Calu3 (cell line): ENCODE measurements around the gene PCGF3. TPM values are rescaled to one million over a fixed set of nuclear protein-coding genes. Genes with fewer than 3 reads are reported as not detected.

Experiments used
- BruUV-seq: library from RNA; stranded (reverse); fragments of 400-500 nt; replicated peaks from 2 replicates; lab custom pipeline; 2021; lab: Mats Ljungman, UMichigan
- CTCF ChIA-PET: fragments of 300-600 bp; sonication (Branson Sonifier 250); formaldehyde crosslinking; loops from one replicate; lab custom pipeline; 2022; ENCODE audit warnings: antibody characterized with exemption; lab: Charles Lee
- DNase-seq: peaks from one replicate; pipeline ENCODE4 v3.0.0; 2022
- H3K27ac Mint-ChIP-seq: one replicate; pipeline ENCODE4 v1.8.0; 2022; ENCODE audit warnings: mixed read lengths; ENCODE audit not compliant: unreplicated experiment
- H3K27me3 Mint-ChIP-seq: one replicate; pipeline ENCODE4 v1.8.0; 2022; ENCODE audit warnings: mixed read lengths; ENCODE audit not compliant: unreplicated experiment
- H3K36me3 Mint-ChIP-seq: one replicate; pipeline ENCODE4 v1.8.0; 2022; ENCODE audit warnings: mild to moderate bottlenecking, moderate library complexity, mixed read lengths; ENCODE audit not compliant: insufficient read depth, unreplicated experiment
- H3K4me1 Mint-ChIP-seq: one replicate; pipeline ENCODE4 v1.8.0; 2022; ENCODE audit warnings: mild to moderate bottlenecking, low read depth, mixed read lengths; ENCODE audit not compliant: unreplicated experiment
- H3K4me3 Mint-ChIP-seq: one replicate; pipeline ENCODE4 v1.8.0; 2022; ENCODE audit warnings: mild to moderate bottlenecking, low read depth, moderate library complexity, mixed read lengths; ENCODE audit not compliant: unreplicated experiment
- H3K9me3 Mint-ChIP-seq: one replicate; pipeline ENCODE4 v1.8.0; 2022; ENCODE audit warnings: low read depth, mixed read lengths; ENCODE audit not compliant: unreplicated experiment
- intact Hi-C: fragments of 100-400 bp; cut with micrococcal nuclease; formaldehyde crosslinking; loops from one replicate; pipeline ENCODE4 v1.10.0; 2022; ENCODE audit not compliant: unreplicated experiment
- total RNA-seq: library from RNA; stranded (reverse); gene quantifications from 2 replicates; pipeline ENCODE4 v1.2.3, GENCODE V29; 2022
- TF ChIP-seq, protein P1 (sequence below): fragments of 200-600 bp; IDR thresholded peaks from one replicate; pipeline ENCODE4 v1.8.0; 2022; ENCODE audit warnings: antibody characterized with exemption; ENCODE audit not compliant: unreplicated experiment

Gene PCGF3
- total RNA-seq, 1 experiment from 2014 or later, result 30.0 TPM

DNA sequence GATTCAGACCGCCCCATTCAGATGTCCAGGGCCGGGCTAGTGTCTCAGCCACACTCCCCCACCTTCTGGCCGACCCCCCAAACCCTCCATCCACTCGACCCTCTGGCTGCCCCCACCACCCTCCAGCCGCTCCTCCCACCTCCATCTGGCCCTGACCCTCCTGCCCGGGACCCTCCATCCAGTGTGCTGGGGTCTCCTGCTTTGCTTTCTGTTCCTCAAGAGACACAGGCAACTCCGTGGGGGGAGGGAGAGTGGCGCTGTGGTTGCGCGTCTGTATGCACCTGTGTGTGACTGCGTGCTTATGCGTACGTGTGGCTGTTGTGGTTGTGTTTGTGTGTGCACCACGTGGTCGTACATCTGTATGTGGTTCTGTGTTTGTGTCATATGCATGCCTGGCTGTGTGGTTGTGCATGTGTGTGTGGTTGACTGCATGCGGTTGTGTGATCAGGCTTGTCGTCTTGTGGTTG is 87.0 kb downstream of the PCGF3 start:
- TF ChIP-seq, protein P1, sequence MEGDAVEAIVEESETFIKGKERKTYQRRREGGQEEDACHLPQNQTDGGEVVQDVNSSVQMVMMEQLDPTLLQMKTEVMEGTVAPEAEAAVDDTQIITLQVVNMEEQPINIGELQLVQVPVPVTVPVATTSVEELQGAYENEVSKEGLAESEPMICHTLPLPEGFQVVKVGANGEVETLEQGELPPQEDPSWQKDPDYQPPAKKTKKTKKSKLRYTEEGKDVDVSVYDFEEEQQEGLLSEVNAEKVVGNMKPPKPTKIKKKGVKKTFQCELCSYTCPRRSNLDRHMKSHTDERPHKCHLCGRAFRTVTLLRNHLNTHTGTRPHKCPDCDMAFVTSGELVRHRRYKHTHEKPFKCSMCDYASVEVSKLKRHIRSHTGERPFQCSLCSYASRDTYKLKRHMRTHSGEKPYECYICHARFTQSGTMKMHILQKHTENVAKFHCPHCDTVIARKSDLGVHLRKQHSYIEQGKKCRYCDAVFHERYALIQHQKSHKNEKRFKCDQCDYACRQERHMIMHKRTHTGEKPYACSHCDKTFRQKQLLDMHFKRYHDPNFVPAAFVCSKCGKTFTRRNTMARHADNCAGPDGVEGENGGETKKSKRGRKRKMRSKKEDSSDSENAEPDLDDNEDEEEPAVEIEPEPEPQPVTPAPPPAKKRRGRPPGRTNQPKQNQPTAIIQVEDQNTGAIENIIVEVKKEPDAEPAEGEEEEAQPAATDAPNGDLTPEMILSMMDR, result no peak
- H3K36me3 Mint-ChIP-seq, result no peaks in the 10 kb centered on the region
- DNase-seq, result no peak
- H3K4me1 Mint-ChIP-seq, result no peaks in the 10 kb centered on the region
- H3K4me3 Mint-ChIP-seq, result no peak overlapping the region
- intact Hi-C loops, result no loop called here
- BruUV-seq, result no TSS peak
- H3K9me3 Mint-ChIP-seq, result no peaks in the 10 kb centered on the region
- CTCF ChIA-PET, result no interaction called here
- no peak overlapping the region for H3K27ac Mint-ChIP-seq
- H3K27me3 Mint-ChIP-seq, result peaks cover 44% of the 10 kb centered on the region

DNA sequence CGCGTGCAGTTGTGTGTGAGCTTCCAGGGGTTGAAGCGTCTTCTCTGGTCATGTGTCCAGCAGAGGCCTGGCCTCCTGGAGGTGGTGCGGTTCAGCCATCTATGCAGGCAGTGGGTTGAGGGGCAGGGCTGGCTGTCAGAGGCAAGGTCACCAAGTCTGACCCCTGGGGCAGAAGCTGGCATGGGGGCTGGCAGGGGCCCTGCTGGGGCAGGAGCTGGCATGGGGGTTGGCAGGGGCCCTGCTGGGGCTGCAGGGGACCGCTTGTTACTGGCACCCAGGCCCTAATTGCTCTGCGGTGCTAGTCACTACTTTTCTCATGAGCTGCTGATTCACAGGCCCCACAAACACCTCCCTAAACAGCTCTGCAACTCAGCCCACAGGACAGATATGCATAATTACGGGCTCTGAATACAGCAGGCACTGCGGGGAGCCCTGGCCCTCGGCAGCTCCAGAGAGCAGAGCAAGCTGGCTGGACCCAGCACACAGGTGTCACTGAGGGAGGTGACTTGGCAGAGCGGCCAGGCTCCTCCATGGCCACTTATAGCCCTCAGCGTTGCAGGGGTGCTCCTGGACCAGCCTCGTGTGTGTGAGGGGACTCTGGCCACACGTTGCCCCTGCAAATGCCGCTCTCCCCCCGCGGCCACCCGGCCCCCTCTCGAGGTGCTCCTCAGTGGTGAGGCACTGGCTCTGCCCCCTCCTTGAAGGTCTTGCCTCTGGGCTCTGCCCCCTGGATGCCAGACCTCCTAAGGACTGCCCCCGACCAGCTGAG is 87.6 kb downstream of the PCGF3 start:
- TF ChIP-seq, protein P1, result no peak
- DNase-seq, result no peak
- intact Hi-C loops, result no loop called here
- H3K4me1 Mint-ChIP-seq, result no peaks in the 10 kb centered on the region
- H3K9me3 Mint-ChIP-seq, result no peaks in the 10 kb centered on the region
- no peaks in the 10 kb centered on the region for H3K36me3 Mint-ChIP-seq
- CTCF ChIA-PET, result interaction anchor here (0.8 kb wide), 1 partner anchor 118 kb away, joined by 3 read pairs; no protein-coding TSS in a partner anchor
- BruUV-seq, result no TSS peak
- H3K27ac Mint-ChIP-seq, result no peak overlapping the region
- H3K4me3 Mint-ChIP-seq, result no peak overlapping the region
- peaks cover 42% of the 10 kb centered on the region for H3K27me3 Mint-ChIP-seq

DNA sequence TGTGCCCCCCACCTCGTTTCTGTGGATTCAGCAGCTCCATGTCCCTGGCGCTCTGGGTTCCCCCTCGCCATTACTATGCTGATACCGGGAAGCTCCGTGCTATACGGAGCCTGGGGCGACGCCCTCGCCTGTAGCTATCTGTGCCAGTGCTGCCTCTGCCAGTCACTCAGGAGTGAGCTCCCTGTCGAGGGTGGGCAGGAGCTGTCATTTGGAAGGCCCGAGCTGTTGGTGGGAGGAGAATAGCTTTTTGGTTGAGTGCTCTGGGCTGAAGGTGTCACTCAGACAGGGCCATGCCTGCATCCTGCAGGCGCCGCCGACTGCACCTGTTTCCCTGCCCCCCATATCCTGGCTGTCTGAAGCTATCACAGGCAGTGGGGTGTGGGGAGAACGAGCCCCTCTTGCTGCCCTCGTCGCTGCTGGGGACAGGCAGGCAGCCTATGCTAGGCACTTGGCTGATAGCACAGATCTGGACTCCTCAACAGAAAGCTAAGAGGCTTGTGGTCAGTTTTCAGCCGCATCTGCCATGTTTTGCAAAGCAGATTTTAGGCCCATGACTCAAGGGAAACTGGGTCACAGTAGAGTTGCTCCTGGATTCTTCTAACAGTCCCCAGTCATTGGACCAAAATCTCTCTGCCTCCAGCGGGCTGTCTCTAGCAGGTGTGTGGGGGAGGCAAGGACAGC is 88.4 kb downstream of the PCGF3 start:
- Mint-ChIP-seq H3K9me3 (no peaks in the 10 kb centered on the region), H3K27ac (no peak overlapping the region), H3K4me3 (no peak overlapping the region), H3K4me1 (peaks cover 6% of the 10 kb centered on the region), H3K36me3 (peaks cover 2% of the 10 kb centered on the region), H3K27me3 (peaks cover 42% of the 10 kb centered on the region)
- no peak for DNase-seq
- no TSS peak for BruUV-seq
- CTCF ChIA-PET, result interaction anchor here (0.8 kb wide), 1 partner anchor 119 kb away, joined by 3 read pairs; no protein-coding TSS in a partner anchor
- intact Hi-C loops, result no loop called here
- TF ChIP-seq, protein P1, result no peak

DNA sequence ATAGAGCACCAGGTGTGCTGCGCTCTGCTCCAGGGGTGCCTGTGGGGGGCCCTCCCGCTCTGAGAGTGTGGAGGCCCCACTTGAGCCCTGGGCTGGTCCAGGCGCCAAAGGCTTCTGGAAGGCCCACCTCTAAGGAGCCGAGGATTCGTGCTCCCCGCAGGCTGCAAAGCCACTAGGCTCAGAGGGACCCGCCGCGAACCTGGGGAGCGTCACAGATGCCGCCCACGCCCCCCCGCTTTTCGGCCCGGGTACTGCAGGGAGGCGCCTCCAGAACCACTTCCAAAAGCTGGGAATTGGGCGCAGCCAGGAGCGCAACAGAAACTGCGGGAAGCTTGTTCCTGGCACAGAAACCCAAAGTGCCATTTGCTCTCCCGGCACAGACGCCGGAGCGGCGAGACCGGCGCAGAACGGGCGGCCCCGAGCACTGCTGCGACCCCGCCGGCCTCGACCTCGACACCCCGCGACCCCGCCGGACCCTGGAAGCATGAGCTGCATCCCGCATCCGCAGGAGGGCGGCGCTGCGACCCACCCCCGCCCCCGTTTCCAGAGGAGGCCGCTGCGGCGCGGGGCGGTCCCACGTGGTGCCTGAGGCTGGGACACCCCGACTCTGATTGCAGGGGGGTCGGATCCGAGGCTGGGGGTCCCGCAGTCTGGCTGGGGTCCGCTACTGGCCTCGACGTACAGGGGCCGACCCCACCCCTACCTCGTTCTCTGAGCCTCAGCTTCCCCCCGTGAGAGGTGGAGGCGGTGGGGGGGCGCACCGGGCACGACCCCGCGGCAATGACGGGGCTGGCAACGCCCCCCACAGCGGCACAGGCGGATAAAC is 89.5 kb downstream of the PCGF3 start:
- intact Hi-C loops, result no loop called here
- peaks cover 10% of the 10 kb centered on the region for H3K4me1 Mint-ChIP-seq
- H3K36me3 Mint-ChIP-seq, result peaks cover 5% of the 10 kb centered on the region
- no peak for DNase-seq
- H3K27me3 Mint-ChIP-seq, result peaks cover 42% of the 10 kb centered on the region
- BruUV-seq, result no TSS peak
- TF ChIP-seq, protein P1, result no peak
- CTCF ChIA-PET, result no interaction called here
- no peak overlapping the region for H3K27ac Mint-ChIP-seq
- no peaks in the 10 kb centered on the region for H3K9me3 Mint-ChIP-seq
- H3K4me3 Mint-ChIP-seq, result peak overlapping the region; percentile 26
